ENCODE data around the gene TMEM114. TPM values are rescaled to one million over a fixed set of nuclear protein-coding genes. Genes with fewer than 3 reads are reported as not detected.

Gene TMEM114
- polyA plus RNA-seq, 1 donor from 2014 or later, result 0.62 TPM

DNA sequence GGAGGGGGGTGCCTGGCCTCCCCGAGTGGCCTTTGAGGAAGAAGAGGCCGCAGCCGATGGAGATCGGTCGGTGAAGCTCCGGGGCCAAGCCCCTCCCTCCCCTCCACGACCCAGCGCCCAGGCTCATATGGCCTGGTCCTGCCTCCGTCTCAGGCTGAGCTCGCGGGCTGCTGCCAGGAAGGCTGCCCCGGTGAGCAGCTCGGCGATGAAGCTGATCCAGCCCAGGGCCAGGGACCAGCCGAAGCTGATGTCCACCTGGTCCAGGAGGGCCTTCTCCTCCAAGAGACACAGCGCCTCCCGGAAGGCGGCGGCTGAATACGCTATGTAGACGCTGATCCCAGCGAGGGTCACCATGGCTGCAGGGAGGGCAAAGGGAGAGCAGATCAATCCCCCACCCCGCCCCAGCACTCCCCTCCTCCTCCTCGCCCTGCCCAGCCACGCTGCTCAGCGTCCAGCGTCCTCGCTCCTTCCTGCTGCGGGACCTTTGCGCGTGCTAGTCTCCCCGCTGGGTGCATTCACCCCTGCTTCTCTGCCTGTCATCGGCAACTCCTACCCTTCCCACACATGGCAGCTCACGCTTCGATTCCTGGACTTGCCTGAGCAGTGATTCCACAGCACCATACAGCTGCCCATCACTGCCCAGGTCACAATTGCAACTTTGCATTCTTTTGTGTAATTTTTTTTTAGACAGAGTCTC, 20.5 kb downstream of the TMEM114 start:
- Histone ChIP-seq H3F3A (ENCODE audit: insufficient read depth, low read length, poor library complexity, severe bottlenecking) (no peaks in the 10 kb centered on the region), H2AFZ (ENCODE audit: low read depth, low read length) (no peak overlapping the region), H3K4me3 (ENCODE audit: low read length) (no peak overlapping the region), H3K9ac (ENCODE audit: low read length) (no peak overlapping the region), H3K27ac (ENCODE audit: low read length) (no peak overlapping the region), H3K9me2 (ENCODE audit: insufficient read depth, low read length) (no peaks in the 10 kb centered on the region), H3K36me3 (ENCODE audit: insufficient read depth, low read length) (no peaks in the 10 kb centered on the region), H3K9me3 (ENCODE audit: low read length) (no peaks in the 10 kb centered on the region), H3K79me2 (replicated peaks; ENCODE audit: insufficient read depth, low read length) (no peaks in the 10 kb centered on the region), H3K27me3 (ENCODE audit: insufficient read depth, low read depth, low read length) (no peaks in the 10 kb centered on the region), H3K4me2 (ENCODE audit: low read length) (no peak overlapping the region), H4K20me1 (ENCODE audit: insufficient read depth) (no peaks in the 10 kb centered on the region)
- TF ChIP-seq MXI1 (conservative IDR thresholded peaks at IDR 0.05; ENCODE audit: poor library complexity, severe bottlenecking) (no peak), EP300 (conservative IDR thresholded peaks at IDR 0.05; ENCODE audit: poor library complexity, severe bottlenecking) (no peak), CTCF (IDR thresholded peaks at IDR 0.05; ENCODE audit: poor library complexity, severe bottlenecking) (no peak), SMC3 (conservative IDR thresholded peaks at IDR 0.05; ENCODE audit: poor library complexity) (no peak), EZH2 (IDR thresholded peaks at IDR 0.05; ENCODE audit: borderline replicate concordance, insufficient read depth, low read length, poor library complexity, severe bottlenecking) (no peak)
- TF ChIP-seq, protein P1, sequence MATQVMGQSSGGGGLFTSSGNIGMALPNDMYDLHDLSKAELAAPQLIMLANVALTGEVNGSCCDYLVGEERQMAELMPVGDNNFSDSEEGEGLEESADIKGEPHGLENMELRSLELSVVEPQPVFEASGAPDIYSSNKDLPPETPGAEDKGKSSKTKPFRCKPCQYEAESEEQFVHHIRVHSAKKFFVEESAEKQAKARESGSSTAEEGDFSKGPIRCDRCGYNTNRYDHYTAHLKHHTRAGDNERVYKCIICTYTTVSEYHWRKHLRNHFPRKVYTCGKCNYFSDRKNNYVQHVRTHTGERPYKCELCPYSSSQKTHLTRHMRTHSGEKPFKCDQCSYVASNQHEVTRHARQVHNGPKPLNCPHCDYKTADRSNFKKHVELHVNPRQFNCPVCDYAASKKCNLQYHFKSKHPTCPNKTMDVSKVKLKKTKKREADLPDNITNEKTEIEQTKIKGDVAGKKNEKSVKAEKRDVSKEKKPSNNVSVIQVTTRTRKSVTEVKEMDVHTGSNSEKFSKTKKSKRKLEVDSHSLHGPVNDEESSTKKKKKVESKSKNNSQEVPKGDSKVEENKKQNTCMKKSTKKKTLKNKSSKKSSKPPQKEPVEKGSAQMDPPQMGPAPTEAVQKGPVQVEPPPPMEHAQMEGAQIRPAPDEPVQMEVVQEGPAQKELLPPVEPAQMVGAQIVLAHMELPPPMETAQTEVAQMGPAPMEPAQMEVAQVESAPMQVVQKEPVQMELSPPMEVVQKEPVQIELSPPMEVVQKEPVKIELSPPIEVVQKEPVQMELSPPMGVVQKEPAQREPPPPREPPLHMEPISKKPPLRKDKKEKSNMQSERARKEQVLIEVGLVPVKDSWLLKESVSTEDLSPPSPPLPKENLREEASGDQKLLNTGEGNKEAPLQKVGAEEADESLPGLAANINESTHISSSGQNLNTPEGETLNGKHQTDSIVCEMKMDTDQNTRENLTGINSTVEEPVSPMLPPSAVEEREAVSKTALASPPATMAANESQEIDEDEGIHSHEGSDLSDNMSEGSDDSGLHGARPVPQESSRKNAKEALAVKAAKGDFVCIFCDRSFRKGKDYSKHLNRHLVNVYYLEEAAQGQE (IDR thresholded peaks at IDR 0.05; ENCODE audit: borderline replicate concordance), result no peak

- Histone ChIP-seq H2AFZ (ENCODE audit: low read depth, low read length) (no peak overlapping the region), H3K4me2 (ENCODE audit: low read length) (no peak overlapping the region), H3K9ac (ENCODE audit: low read length) (no peak overlapping the region), H3F3A (ENCODE audit: insufficient read depth, low read length, poor library complexity, severe bottlenecking) (no peaks in the 10 kb centered on the region), H3K4me3 (ENCODE audit: low read length) (no peak overlapping the region), H4K20me1 (ENCODE audit: insufficient read depth) (no peaks in the 10 kb centered on the region), H3K79me2 (replicated peaks; ENCODE audit: insufficient read depth, low read length) (no peaks in the 10 kb centered on the region), H3K27me3 (ENCODE audit: insufficient read depth, low read depth, low read length) (no peaks in the 10 kb centered on the region), H3K27ac (ENCODE audit: low read length) (no peak overlapping the region), H3K36me3 (ENCODE audit: insufficient read depth, low read length) (no peaks in the 10 kb centered on the region), H3K9me2 (ENCODE audit: insufficient read depth, low read length) (no peaks in the 10 kb centered on the region), H3K9me3 (ENCODE audit: low read length) (no peaks in the 10 kb centered on the region)
- TF ChIP-seq EP300 (conservative IDR thresholded peaks at IDR 0.05; ENCODE audit: poor library complexity, severe bottlenecking) (no peak), EZH2 (IDR thresholded peaks at IDR 0.05; ENCODE audit: borderline replicate concordance, insufficient read depth, low read length, poor library complexity, severe bottlenecking) (no peak), MXI1 (conservative IDR thresholded peaks at IDR 0.05; ENCODE audit: poor library complexity, severe bottlenecking) (no peak), POLR2AphosphoS5 (IDR thresholded peaks at IDR 0.05) (no peak), SMC3 (conservative IDR thresholded peaks at IDR 0.05; ENCODE audit: poor library complexity) (no peak)
- TF ChIP-seq, protein P1 (IDR thresholded peaks at IDR 0.05; ENCODE audit: borderline replicate concordance), result no peak
Measured at GRCh38 chr16:8568231-8568617, 22.1 kb downstream of the TMEM114 start.
